ENCODE data around the gene POR. TPM values are rescaled to one million over a fixed set of nuclear protein-coding genes. Genes with fewer than 3 reads are reported as not detected.

POR gene
- polyA plus RNA-seq, 1 of the 3 experiments (the other 2 are of a cell fraction) = 68.7 TPM

DNA sequence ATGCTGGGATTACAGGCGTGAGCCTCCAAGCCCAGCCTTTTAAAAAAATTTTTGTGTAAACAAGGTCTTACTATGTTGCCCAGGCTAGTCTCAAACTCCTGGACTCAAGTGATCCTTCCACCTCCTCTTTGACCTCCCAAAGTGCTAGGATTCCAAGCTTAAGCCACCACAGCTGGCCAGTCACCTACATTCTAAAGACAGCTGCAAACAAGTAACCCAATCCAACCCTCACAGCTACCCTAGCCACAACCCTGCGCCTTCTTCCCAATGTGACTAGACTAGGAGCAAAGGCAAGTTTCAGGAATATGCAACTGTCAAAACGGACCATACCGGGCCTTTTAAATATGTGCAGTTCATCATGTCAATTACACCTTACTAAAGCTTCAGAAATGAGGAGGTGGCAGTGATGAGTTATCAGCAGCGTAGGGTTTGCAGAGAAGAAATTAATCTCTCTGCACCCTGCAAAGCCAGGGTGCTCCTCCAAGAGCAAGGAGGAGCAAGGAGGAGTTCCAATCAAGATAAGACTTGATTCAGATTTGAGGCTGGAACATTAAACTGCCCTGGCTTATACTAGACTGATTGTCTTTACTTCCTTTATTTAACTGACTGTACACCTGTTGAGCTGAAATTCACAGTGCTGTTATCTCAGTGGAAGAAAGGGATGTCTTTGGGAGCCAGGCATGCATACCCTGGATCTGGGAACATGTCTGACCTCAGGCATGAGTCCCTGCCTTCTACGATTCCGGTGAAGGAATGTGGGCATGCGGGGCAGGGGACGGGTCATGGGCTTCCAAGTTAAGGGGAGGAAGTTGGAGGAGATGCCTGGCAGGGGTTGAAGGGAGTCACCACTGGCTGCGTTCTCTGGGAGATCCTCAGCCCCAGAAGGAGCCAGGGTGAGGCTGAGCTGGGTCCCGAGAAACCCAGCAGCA, 95.0 kb downstream of the POR start:
- POLR2A ChIA-PET = interaction anchor here (0.6 kb wide), 1 partner anchor 145 kb away, joined by 5 read pairs; no protein-coding TSS in a partner anchor

DNA sequence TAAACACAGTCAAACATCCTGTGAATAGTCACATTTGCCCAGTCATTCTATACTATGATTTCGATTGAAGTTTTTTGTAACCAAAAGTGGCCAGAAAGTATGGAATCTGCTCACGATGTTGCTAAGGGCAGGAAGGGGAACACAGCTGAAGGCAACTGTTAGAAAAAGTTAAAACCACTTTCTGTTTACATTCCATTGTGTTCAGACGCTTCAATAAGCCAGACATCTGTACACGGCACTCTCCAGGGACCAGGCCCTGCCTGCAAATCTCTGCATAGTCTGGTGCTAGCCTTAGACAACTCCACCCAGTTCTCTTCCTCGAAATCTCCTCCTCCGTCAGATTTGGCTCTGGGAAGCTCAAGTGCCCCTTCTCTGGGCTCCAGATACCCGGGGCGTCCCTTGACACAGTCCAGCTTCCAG, 96.5 kb downstream of the POR start:
- Histone ChIP-seq H3K4me2 (no peak overlapping the region), H3K27ac (ENCODE audit: low read depth in 2 of 2, low read length in 1 of 2) (no peak overlapping the region), H3K36me3 (replicated peaks in 1 of 2; ENCODE audit: control insufficient read depth in 1 of 2, insufficient read depth in 2 of 2, low read length in 1 of 2) (peaks cover 0 to 7% of the 10 kb centered on the region in 2 experiments), H3K27me3 (ENCODE audit: insufficient read depth) (no peaks in the 10 kb centered on the region), H4K20me1 (ENCODE audit: insufficient read depth) (no peaks in the 10 kb centered on the region), H3K4me3 (ENCODE audit: low read depth in 2 of 2, low read length in 1 of 2) (no peak overlapping the region), H3K9ac (no peak overlapping the region), H2AFZ (ENCODE audit: low read depth) (no peak overlapping the region), H3K9me2 (no peaks in the 10 kb centered on the region), H3K79me2 (ENCODE audit: insufficient read depth) (0 out of 2 replicates have a peak, but pooled peaks cover 3% of the 10 kb centered on the region), H3K9me3 (no peaks in the 10 kb centered on the region), H3F3A (replicated peaks; ENCODE audit: insufficient read depth) (no peaks in the 10 kb centered on the region), H3K4me1 (ENCODE audit: control insufficient read depth in 1 of 2, insufficient read depth in 2 of 2, low read depth in 1 of 2, low read length in 1 of 2) (no peaks in the 10 kb centered on the region; a peak in 1 of 4 replicates)
- POLR2A ChIA-PET = no interaction called here
- no peak for DNase-seq
- 86% methylated on average over 8 of the region's 8 CpGs for WGBS (ENCODE audit: low lambda C conversion rate)
- CTCF ChIA-PET = interaction anchor here (1.1 to 6.1 kb wide), 4 partner anchors 9 to 145 kb away, joined by 3 to 36 read pairs (median 19); partner anchors contain the start of gene TMEM120A
- TF ChIP-seq TAF1 (IDR thresholded peaks at IDR 0.05; ENCODE audit: borderline replicate concordance, low read depth, low read length) (no peak), SIN3A (IDR thresholded peaks at IDR 0.05; ENCODE audit: borderline replicate concordance, low read depth, low read length) (no peak), JUND (IDR thresholded peaks at IDR 0.05) (no peak), NRF1 (IDR thresholded peaks at IDR 0.05; ENCODE audit: low read depth, low read length) (no peak), SMC3 (IDR thresholded peaks at IDR 0.05; ENCODE audit: low read depth, low read length) (no peak), RAD21 (IDR thresholded peaks at IDR 0.05; ENCODE audit: low read length) (no peak), FOSL2 (IDR thresholded peaks at IDR 0.05; ENCODE audit: borderline replicate concordance, low read depth) (no peak), YY1 (IDR thresholded peaks at IDR 0.05; ENCODE audit: low read depth) (no peak)
- TF ChIP-seq, protein P1, sequence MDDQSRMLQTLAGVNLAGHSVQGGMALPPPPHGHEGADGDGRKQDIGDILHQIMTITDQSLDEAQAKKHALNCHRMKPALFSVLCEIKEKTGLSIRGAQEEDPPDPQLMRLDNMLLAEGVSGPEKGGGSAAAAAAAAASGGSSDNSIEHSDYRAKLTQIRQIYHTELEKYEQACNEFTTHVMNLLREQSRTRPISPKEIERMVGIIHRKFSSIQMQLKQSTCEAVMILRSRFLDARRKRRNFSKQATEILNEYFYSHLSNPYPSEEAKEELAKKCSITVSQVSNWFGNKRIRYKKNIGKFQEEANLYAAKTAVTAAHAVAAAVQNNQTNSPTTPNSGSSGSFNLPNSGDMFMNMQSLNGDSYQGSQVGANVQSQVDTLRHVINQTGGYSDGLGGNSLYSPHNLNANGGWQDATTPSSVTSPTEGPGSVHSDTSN (IDR thresholded peaks at IDR 0.05) = no peak
- TF ChIP-seq, protein P2, sequence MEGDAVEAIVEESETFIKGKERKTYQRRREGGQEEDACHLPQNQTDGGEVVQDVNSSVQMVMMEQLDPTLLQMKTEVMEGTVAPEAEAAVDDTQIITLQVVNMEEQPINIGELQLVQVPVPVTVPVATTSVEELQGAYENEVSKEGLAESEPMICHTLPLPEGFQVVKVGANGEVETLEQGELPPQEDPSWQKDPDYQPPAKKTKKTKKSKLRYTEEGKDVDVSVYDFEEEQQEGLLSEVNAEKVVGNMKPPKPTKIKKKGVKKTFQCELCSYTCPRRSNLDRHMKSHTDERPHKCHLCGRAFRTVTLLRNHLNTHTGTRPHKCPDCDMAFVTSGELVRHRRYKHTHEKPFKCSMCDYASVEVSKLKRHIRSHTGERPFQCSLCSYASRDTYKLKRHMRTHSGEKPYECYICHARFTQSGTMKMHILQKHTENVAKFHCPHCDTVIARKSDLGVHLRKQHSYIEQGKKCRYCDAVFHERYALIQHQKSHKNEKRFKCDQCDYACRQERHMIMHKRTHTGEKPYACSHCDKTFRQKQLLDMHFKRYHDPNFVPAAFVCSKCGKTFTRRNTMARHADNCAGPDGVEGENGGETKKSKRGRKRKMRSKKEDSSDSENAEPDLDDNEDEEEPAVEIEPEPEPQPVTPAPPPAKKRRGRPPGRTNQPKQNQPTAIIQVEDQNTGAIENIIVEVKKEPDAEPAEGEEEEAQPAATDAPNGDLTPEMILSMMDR (IDR thresholded peaks at IDR 0.05) = no peak
- TF ChIP-seq, protein P3, sequence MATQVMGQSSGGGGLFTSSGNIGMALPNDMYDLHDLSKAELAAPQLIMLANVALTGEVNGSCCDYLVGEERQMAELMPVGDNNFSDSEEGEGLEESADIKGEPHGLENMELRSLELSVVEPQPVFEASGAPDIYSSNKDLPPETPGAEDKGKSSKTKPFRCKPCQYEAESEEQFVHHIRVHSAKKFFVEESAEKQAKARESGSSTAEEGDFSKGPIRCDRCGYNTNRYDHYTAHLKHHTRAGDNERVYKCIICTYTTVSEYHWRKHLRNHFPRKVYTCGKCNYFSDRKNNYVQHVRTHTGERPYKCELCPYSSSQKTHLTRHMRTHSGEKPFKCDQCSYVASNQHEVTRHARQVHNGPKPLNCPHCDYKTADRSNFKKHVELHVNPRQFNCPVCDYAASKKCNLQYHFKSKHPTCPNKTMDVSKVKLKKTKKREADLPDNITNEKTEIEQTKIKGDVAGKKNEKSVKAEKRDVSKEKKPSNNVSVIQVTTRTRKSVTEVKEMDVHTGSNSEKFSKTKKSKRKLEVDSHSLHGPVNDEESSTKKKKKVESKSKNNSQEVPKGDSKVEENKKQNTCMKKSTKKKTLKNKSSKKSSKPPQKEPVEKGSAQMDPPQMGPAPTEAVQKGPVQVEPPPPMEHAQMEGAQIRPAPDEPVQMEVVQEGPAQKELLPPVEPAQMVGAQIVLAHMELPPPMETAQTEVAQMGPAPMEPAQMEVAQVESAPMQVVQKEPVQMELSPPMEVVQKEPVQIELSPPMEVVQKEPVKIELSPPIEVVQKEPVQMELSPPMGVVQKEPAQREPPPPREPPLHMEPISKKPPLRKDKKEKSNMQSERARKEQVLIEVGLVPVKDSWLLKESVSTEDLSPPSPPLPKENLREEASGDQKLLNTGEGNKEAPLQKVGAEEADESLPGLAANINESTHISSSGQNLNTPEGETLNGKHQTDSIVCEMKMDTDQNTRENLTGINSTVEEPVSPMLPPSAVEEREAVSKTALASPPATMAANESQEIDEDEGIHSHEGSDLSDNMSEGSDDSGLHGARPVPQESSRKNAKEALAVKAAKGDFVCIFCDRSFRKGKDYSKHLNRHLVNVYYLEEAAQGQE (IDR thresholded peaks at IDR 0.05; ENCODE audit: low read depth, low read length) = no peak

More for the DNA sequence above, 95.0 kb downstream of the POR start:
- Histone ChIP-seq H3K27me3 (ENCODE audit: insufficient read depth) (no peaks in the 10 kb centered on the region), H3K9me3 (no peaks in the 10 kb centered on the region), H4K20me1 (ENCODE audit: insufficient read depth) (no peaks in the 10 kb centered on the region), H3K4me1 (ENCODE audit: control insufficient read depth in 1 of 2, insufficient read depth in 2 of 2, low read depth in 1 of 2, low read length in 1 of 2) (no peaks in the 10 kb centered on the region; a peak in 1 of 4 replicates), H3K9ac (no peak overlapping the region), H3K4me3 (ENCODE audit: low read depth in 2 of 2, low read length in 1 of 2) (no peak overlapping the region), H3K9me2 (no peaks in the 10 kb centered on the region), H2AFZ (ENCODE audit: low read depth) (no peak overlapping the region), H3K4me2 (no peak overlapping the region), H3K79me2 (ENCODE audit: insufficient read depth) (0 out of 2 replicates have a peak, but pooled peaks cover 3% of the 10 kb centered on the region), H3K36me3 (replicated peaks in 1 of 2; ENCODE audit: control insufficient read depth in 1 of 2, insufficient read depth in 2 of 2, low read length in 1 of 2) (peaks cover 3 to 4% of the 10 kb centered on the region in 2 experiments), H3K27ac (ENCODE audit: low read depth in 2 of 2, low read length in 1 of 2) (no peak overlapping the region), H3F3A (replicated peaks; ENCODE audit: insufficient read depth) (no peaks in the 10 kb centered on the region)
- WGBS (ENCODE audit: low lambda C conversion rate) = 94% methylated on average over 11 of the region's 11 CpGs
- DNase-seq = no peak
- no peak for TF ChIP-seq FOSL2 (IDR thresholded peaks at IDR 0.05; ENCODE audit: borderline replicate concordance, low read depth)
- TF ChIP-seq FOXJ3 (CRISPR knock-in tag; IDR thresholded peaks at IDR 0.05) = no peak
- TF ChIP-seq YY1 (IDR thresholded peaks at IDR 0.05; ENCODE audit: low read depth) = no peak
- no peak for TF ChIP-seq RAD21 (IDR thresholded peaks at IDR 0.05; ENCODE audit: low read length)
- TF ChIP-seq, protein P4, sequence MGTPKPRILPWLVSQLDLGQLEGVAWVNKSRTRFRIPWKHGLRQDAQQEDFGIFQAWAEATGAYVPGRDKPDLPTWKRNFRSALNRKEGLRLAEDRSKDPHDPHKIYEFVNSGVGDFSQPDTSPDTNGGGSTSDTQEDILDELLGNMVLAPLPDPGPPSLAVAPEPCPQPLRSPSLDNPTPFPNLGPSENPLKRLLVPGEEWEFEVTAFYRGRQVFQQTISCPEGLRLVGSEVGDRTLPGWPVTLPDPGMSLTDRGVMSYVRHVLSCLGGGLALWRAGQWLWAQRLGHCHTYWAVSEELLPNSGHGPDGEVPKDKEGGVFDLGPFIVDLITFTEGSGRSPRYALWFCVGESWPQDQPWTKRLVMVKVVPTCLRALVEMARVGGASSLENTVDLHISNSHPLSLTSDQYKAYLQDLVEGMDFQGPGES (IDR thresholded peaks at IDR 0.05; ENCODE audit: low read depth, low read length) = no peak
- no peak for TF ChIP-seq TEAD4 (IDR thresholded peaks at IDR 0.05; ENCODE audit: borderline replicate concordance, insufficient read depth)
- no peak for TF ChIP-seq EZH2phosphoT487 (IDR thresholded peaks at IDR 0.05; ENCODE audit: borderline replicate concordance, low read depth)
- no peak for TF ChIP-seq SIN3A (IDR thresholded peaks at IDR 0.05; ENCODE audit: borderline replicate concordance, low read depth, low read length)
- no peak for TF ChIP-seq RXRA (IDR thresholded peaks at IDR 0.05; ENCODE audit: borderline replicate concordance, low read depth)
- no peak for TF ChIP-seq CHD2 (IDR thresholded peaks at IDR 0.05; ENCODE audit: low read length, partially characterized antibody)
- no peak for TF ChIP-seq EP300 (IDR thresholded peaks at IDR 0.05; ENCODE audit: borderline replicate concordance in 1 of 2, low read depth in 1 of 2, low read length in 1 of 2)
- TF ChIP-seq POLR2AphosphoS5 (IDR thresholded peaks at IDR 0.05; ENCODE audit: low read depth, low read length) = no peak
- no peak for TF ChIP-seq SMC3 (IDR thresholded peaks at IDR 0.05; ENCODE audit: low read depth, low read length)
- no peak for TF ChIP-seq RFX5 (IDR thresholded peaks at IDR 0.05; ENCODE audit: low read length)
- CTCF ChIA-PET = interaction anchor here (0.8 to 6.1 kb wide), 4 partner anchors 11 to 144 kb away, joined by 3 to 36 read pairs (median 19); partner anchors contain the start of gene TMEM120A
